Fibroblast of upper back skin (primary cell): ENCODE results near the gene SPSB1.

ENCODE experiments used
- DNase-seq: peaks from one replicate; pipeline ENCODE4 v3.0.0-alpha.2; 2013

The SPSB1 gene

DNA sequence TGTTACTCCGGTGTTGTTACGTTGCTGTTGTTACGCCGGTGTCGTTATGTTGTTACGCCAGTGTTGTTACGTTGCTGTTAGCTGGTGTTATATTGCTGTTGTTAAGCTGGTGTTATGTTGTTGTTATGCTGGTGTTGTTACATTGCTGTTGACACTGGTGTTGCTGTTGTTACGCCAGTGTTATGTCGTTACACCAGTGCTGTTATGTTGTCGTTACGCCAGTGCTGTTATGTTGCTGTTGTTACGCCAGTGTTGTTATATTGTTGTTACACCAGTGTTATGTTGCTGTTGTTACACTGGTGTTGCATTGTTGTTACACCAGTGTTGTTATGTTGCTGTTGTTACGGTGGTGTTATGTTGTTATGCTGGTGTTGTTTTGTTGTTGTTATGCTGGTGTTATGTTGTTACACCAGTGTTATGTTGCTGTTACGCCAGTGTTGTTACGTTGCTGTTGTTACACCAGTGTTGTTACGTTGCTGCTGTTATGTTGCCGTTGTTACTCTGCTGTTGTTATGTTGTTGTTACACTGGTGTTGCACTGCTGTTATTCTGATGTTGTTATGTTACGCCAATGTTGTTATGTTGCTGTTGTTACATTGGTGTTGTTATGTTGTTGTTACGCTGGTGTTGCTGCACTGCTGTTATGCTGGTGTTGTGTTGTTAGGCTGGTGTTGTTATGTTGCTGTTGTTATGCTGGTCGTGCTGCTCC lies 32.5 kb upstream of the SPSB1 start:
- DNase-seq, result no peak

DNA sequence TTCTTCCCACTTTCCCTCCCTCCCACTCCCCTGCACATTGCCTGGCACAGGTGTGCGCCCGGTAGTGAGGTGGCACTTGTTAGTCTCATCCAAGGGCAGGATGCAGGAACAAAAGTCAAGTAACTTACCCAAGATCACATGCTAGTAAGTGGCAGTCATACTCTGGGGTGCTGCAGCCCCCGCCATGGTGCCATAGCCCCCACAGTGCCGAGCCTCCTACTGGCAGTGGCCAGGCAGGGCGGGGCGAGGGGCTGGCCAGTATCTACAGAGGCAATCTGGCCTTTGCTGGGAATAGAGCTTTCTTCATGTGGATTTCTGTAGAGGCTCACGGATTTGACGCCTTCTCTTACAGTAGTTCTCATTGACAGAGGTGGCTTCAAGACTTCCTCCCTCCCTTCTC lies 31.2 kb upstream of the SPSB1 start:
- DNase-seq, result no peak

DNA sequence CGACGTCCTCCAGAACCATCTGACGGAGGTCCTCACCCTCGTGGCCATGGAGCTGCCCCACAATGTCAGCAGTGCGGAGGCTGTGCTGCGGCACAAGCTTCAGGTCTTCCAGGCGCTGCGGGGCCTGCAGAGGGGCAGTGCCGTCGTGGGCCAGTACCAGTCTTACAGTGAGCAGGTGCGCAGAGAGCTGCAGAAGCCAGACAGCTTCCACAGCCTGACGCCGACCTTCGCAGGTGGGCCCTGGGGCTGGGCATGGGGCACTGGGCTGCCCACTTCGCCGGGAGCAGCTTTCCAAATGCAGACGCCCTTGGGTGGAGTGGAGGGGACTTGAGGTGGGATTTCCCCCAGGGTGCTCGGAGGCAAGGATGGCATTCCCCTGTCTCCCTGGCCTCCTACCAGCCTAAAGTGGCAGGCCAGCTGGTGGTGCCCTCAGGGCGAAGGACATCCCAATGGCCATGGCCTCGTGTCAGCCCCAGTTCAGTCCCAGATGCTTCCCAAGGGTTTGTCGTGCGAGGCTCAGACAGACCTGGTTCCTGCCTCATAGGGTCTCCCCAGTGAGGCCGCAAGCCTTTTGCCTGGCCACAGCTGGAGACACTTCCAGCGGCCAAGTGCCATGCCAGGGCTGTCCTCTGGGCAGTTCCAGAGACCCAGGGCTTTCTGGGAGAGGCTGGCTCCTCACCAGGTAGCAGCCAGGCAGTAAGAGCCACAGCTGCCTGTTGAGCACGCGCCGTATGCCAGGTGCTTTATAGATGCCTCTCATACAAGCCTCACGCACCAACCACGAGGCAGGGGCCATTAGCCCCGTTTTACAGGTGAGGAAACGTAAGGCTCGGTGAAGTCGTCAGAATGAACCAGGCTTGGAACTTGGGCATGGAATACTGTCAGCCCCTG lies 30.4 kb upstream of the SPSB1 start:
- no peak for DNase-seq

DNA sequence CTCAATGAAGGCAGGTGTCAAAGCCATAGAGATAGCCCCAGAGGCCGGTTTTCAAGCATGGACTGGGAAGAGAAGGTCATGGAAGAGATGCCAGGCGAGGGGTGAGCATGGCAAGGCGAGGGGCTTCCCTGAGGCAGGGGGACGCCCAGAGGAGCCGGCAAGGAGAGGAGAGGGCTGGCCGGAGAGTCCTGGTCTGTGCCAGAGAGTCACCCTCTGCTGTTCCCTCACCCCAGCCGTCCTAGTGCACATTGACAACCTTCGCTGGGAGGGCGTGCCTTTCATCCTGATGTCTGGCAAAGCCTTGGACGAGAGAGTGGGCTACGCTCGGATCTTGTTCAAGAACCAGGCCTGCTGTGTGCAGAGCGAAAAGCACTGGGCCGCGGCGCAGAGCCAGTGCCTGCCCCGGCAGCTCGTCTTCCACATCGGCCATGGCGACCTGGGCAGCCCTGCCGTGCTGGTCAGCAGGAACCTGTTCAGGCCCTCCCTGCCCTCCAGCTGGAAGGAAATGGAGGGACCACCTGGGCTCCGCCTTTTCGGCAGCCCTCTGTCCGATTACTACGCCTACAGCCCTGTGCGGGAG lies 29.3 kb upstream of the SPSB1 start:
- no peak for DNase-seq

DNA sequence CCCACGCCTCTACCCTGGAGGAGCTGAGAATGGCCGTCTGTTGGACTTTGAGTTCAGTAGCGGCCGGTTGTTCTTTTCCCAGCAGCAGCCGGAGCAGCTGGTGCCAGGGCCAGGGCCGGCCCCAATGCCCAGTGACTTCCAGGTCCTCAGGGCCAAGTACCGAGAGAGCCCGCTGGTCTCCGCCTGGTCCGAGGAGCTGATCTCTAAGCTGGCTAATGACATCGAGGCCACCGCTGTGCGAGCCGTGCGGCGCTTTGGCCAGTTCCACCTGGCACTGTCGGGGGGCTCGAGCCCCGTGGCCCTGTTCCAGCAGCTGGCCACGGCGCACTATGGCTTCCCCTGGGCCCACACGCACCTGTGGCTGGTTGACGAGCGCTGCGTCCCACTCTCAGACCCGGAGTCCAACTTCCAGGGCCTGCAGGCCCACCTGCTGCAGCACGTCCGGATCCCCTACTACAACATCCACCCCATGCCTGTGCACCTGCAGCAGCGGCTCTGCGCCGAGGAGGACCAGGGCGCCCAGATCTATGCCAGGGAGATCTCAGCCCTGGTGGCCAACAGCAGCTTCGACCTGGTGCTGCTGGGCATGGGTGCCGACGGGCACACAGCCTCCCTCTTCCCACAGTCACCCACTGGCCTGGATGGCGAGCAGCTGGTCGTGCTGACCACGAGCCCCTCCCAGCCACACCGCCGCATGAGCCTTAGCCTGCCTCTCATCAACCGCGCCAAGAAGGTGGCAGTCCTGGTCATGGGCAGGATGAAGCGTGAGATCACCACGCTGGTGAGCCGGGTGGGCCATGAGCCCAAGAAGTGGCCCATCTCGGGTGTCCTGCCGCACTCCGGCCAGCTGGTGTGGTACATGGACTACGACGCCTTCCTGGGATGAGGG lies 28.5 kb upstream of the SPSB1 start:
- DNase-seq, result no peak

DNA sequence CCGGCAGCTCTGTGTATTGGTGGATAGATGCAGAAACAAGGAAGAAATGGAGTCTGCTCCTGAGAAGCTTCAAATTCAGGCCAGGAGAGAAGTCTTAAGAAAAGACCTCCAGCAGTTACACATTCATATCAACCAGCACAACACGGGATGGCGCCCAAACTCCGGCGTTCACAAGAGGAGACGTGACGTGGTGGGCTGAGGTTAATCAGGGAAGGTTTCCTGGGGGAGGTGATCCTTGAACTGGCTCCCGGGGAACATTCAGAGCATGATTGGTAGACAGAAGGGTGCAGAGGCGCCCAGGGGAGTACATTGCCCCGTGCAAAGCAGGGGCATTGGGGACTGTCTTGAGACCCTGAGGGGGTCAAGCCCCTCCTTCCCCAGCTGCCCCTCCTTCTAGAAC lies 27.7 kb upstream of the SPSB1 start:
- no peak for DNase-seq

DNA sequence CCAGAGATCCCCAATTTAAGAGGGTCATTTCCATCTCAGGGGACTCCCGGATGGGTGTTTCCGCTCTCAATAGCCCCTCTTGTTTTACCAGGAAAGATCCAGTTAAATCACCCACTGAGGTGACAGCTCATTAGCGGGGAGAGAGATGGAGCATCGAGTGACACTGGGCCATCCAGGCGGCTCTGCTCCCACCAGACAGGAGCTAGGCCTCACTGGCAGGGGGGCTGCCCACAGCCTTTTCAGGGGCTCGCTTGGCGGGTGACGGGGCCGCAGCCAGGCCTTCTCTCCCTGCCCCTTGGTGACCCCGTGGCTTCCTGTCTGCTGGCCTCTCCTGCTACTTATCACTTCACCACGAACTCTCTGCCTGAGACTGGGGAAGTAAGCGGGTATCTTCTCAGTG lies 26.7 kb upstream of the SPSB1 start:
- no peak for DNase-seq

DNA sequence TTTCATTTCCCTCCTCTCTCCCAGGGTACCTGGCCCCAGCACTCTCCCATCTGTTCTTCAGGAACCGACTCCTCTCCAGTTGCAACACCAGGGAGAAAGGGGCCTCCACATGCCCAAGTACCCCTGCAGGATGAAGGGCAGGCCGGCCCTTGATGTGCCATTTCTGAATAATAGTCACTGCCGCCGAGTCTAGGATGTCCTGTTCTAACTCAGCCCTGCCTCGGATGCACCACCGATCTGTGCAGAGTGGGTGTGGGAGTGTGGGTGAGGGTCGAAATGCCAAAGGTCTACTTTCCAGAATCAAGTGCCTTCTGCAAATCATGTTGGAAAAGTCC lies 25.4 kb upstream of the SPSB1 start:
- no peak for DNase-seq

DNA sequence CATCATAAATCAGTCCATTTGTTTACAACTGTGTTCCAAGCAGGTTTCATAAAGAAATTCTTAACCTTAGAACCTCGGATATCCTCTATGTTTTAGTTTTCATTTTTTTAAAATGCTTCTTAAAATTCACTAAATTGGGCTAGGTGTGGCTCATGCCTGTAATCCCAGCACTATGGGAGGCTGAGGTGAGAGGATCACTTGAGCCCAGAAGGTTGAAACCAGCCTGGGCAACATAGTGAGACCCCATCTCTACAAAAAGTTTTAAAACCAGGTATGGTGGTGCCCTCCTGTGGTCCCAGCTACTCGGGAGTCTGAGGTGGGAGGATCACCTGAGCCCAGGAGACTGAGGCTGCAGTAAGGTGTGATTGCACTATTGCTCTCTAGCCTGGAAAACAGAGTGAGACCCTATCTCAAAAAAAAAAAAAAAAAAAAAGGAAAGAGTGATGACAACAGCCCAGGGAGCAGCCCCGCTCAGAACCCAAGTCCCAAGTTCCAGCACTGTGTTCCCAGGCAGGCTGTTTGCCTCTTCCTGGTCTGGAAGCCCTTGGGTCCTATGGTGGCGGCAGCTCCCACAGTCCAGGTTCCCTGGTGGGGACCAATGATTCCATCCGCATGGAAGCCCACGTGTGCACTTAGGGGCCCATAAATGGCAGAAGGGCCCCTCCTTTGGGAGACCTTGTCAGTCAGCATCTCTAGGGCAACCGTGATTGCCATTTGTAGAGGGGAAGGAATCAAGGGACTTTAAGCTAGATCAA lies 24.7 kb upstream of the SPSB1 start:
- DNase-seq, result no peak

DNA sequence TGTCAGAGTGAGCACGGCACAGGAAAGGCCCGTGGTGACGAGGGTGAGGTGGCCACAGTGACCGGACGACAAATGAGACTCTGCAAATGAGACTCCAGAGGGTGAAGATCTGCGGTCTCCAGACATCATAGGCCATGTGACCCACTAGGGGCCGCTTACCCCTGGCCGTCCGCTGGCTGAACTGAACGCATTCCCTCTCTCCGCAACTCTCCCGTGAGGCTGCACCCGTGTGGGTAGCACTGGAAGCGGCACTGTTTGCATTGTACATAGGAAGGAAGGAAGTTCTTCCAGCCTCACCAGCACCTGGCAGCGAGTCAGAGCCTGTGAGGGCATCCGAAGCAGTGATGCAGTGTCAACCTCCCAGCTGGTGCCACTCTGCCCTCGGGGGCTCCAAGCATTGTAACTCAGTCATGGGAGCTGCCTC lies 23.6 kb upstream of the SPSB1 start:
- no peak for DNase-seq

DNA sequence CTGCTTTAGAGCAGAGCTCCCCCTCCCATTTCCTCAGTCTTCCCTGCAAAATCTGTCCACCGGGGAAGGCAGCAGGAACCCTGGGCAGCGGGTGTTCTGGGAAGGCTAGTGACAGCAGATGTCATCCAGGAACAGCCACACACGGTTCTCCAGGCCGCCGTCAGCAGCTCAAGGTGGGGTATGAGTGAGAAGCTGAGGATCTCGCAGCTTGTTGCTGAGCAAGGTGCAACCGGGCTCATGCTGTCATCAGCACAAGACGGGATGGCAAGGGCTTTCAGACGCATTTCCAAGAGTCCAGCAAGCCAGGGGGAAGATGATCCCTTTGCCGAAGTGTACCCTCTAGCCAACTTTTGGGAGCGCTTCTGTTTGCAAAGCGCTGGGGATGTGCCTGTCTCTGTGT lies 23.0 kb upstream of the SPSB1 start:
- no peak for DNase-seq

DNA sequence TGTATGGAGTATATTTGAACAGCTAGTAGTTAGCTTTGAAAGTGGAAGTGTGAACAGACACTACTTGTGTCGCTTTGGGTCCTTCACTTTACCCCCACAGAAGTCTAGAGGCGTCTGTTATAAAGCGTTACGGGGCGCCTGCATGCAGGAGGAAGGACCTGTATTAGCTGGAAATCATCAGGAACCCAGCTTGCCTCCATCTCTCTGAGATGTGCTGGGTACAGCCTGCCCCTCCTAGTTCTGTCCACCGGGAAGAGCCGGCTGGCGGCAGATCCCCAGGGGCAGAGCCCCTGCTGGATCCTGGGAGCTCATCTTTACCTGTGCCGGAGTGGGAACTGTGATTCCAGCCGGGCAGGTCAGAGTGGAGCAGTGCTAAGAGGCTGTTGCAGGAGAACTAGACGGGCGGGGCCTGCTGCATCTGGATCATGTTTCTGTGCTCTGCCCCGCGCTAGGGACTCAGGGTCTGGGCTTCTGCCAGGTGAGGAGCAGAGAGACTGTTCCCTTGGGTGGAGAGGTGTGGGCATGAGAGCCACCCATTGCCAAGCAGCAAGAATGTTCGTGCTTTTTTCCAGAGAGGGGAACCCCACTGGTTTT lies 22.3 kb upstream of the SPSB1 start:
- no peak for DNase-seq

DNA sequence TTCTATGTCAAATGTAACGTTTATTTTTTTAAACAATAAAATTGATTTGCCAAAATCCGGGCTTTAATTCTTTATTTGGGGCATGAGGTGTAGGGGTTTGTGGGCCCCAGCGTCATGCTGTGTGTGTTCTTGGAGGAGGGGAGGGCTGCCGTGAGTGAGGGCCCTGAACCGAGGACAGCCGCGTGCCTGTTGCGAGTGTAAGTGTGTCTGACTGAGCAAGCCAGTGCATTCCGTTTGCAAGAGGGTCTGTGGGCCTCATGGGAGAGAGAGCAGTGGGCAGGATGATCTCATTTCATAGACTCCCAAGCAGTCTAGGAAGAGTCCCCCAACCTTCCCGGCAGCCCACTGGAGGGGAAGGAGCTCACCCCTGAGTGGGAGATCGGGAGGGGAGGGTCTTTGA lies 21.4 kb upstream of the SPSB1 start:
- DNase-seq, result peak; percentile 57

DNA sequence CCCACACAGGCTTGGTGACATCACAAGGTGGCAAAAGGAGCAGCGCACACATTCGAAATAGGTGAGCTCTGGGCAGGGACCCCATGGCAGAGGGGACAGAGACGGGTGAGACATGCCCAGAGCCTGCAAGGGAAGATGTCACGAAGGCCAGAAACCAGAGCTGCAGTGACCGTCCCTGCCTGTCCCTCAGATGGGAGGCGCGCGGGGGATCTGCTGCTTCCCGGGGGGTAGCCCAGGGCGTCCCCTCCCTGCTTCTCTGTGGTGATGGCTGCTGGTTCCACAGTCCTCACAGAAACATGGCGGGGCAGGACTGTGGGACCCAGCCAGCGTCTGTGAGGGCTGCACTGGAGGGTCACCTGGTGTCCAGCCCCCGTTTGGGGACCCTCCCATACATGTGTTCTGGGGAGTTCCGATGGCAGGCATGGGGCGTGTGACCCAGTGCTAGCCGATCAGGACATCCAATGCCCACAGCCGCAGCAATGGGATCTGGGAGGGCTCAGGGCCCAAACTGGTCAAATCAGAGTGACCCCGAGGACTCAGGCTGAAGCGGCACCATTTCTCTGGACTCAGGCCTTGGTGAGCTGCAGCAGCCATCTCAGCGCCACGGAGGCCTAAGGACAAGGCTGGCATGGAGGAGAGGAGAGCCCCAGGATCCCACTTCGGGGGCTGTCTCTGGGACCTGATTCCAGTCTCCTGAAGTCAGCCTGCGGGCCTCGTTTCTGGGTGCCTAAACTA lies 20.7 kb upstream of the SPSB1 start:
- no peak for DNase-seq

DNA sequence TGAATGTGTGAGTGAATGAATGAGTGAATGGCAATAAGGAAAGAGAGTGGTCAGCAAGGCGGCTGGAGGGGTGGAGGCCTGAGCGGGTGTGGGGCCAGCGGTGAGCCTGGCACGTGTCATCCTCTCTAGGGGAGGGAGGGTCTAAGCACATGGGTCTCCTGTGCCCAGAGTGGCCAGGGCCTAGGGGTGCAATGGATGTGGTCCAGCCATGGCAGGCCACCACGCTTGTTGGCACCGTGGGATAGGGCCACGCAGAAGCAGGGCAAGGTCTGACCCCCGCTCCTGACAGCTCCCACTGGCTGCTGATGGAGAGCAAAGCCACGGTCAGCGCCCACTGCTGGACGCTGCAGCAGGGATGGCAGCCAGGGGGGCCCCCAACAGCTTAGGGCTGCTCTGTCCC lies 19.5 kb upstream of the SPSB1 start:
- DNase-seq, result no peak

DNA sequence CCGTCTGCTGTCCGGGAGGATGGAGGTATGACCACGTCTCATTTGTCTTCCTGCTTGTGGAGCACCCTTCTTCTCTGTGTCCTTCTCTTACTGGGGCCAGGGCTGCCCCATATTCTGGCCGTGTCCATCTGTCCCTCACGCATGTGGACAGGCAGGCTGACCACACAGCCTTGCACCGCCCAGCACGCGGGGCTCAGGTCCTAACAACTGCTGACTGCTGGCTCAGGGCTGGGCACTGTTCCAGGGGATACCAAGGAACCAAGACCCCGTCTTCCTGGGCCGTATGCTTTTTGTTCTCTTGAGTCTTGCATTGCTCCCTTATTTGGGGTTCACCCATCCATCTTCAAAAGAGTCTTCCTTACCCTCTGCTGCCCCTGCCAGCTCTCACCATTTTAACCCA lies 17.5 kb upstream of the SPSB1 start:
- no peak for DNase-seq

DNA sequence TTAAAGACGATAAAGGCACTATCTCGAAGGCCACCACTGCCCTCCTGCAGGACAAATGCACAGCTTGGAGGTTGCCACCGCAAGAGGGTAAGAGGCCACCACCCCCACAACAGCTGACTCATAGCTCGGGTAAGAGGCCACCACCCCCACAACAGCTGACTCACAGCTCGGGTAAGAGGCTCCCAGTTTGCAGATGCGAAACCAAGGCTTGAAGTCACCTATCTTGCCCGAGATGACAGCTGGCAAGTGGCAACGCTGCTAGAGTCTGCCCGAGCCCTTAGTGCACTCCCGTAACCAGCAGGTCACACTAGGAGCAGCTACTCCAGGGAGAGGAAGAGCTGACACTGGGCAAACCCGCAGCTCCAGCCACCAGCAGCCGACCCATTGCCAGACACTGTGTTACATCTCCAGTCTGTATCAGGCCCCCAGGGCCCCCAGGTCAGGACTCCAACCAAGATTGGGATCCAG lies 17.1 kb upstream of the SPSB1 start:
- peak; percentile 79 for DNase-seq

DNA sequence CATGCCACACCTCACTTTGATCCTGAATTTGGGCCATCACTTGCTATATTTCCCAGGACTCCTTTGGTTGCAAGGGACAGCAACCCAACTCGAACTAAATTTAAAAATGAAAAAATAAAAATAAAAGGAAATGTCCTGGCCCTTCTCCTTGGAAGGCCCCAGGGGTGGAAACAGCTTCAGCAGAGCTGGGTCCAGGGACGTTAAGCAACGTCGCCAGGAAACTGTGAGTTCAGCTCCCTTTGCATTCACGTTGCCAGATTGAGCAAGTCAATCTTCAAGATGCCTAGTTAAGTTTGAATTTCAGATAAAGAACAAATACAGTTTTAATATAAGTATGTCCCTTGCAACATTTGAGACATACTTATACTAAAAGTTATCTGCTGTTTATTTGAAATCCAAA lies 14.6 kb upstream of the SPSB1 start:
- DNase-seq, result no peak

DNA sequence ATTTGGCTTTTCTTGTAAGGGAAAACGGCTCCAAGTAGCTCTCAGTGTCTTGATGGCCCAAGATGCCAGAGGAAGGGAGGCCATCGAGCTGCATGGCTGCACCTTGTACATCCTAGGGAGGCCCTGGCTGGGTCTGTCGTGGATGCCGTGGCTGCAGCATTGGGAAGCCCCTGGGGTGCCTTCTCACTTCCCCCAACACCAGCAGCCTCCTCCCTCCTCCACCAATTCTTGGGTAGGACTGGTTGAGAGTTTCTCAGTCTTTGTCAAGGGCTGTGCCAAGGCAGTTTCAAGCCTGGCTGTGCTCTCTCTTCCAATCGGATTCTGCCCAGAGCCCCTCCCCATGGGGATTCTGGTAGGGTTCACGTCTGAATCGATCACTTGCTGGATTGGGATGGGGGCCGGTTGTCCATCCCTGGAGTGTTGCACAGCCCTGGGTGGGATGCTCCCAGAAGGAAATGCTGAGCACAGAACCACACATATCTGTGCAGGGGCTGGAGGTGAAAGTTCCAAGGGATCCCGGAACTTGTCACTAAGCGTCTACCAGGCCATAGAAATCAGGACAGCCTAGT lies 14.0 kb upstream of the SPSB1 start:
- DNase-seq, result no peak

DNA sequence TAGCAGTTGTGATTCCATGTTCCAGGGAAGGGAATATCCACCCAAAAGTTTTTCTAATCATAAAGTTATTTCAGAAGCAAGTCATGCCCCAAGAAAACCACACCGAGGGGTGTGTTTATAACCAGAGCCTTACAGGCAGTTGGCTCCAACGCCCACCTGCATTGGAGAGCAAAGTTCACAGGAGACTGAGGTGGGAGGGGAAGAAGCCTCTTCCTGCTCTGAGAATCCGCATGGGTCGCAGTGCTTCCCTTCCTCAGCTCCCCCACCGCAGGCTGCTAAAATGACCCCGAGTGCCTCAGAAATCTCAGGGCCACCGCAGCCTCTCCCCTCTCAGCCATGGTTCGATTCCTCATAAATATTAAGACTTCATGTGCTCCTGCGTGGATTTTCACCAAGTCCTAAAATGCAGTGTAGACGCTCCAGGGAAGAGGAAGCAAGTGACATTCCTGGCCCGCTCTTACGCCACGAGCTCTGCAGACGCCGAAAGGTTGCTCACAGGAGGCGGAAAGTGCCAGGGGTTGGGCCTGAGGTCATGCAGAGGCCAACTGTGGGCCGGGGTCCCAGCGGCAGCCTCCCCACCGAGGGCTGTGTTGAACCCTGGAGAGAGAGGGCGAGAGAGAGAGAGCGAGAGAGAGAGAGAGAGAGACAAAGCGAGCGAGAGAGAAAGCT lies 13.4 kb upstream of the SPSB1 start:
- DNase-seq, result no peak
